Measurements from ENCODE around the gene TRHDE.

GRCh38 chr12:72291175-72291574 is 19.0 kb downstream of the TRHDE start:
- TF ChIP-seq POLR2A (IDR thresholded peaks at IDR 0.05) (no peak), CTCF (IDR thresholded peaks at IDR 0.05) (no peak)
